Pancreas (tissue), 10 donors: ENCODE measurements around the gene DOCK7. TPM values are rescaled to one million over a fixed set of nuclear protein-coding genes. Genes with fewer than 3 reads are reported as not detected.

Experiments
- ATAC-seq, 4 donors: fragments of 200-7000 bp; cut with Tn5 transposase; one replicate each; pipeline versions ENCODE4 v1.8.0 to v1.9.1; 2020; ENCODE audit warnings: mild to moderate bottlenecking in 4 of 4, moderate library complexity in 4 of 4
- DNase-seq, 6 donors: peaks; one replicate each; pipeline ENCODE4 v3.0.0-alpha.2; 2020
- FAIRE-seq: peaks from 2 replicates; lab custom pipeline; 2012; peaks lifted over from hg19 to GRCh38; lab: Jason Lieb, UNC
- H3K27ac ChIP-seq, 4 donors: fragments of 200-600 bp; sonication (generic); 1 replicate in 3 of 4; 2 replicates in 1 of 4; pipeline versions ENCODE4 v1.5.0 to v1.8.0; 2020
- H3K27me3 ChIP-seq, 4 donors: fragments of 200-600 bp; one replicate each; pipeline ENCODE4 v1.8.0; 2021
- H3K36me3 ChIP-seq, 3 donors: fragments of 200-600 bp; sonication (generic) in 1 of 3; one replicate each; pipeline versions ENCODE4 v1.5.0 to v1.8.0; 2020 to 2021
- H3K4me1 ChIP-seq, 3 donors: fragments of 200-600 bp; one replicate each; pipeline ENCODE4 v1.8.0; 2021
- H3K4me3 ChIP-seq, 4 donors: fragments of 200-600 bp; sonication (generic) in 2 of 4; one replicate each; pipeline versions ENCODE4 v1.5.0 to v1.8.0; 2020 to 2021
- H3K9me3 ChIP-seq, 4 donors: fragments of 200-600 bp; one replicate each; pipeline ENCODE4 v1.8.0; 2021
- CTCF ChIP-seq, 4 donors: fragments of 200-600 bp; sonication (generic) in 3 of 4; IDR thresholded peaks; one replicate each; pipeline versions ENCODE4 v1.5.0 to v1.8.0; 2021; ENCODE audit warnings: antibody characterized with exemption in 4 of 4
- WGBS, 2 donors: extraction: QIAGEN DNeasy Blood & Tissue Kit; methylation state at CpG; one replicate each; pipeline ENCODE4 v1.1.7; 2013; 5-methylcytosine and 5-hydroxymethylcytosine counted together
- intact Hi-C, 3 donors: fragments of 100-400 bp; cut with DNase I; formaldehyde crosslinking; loops; one replicate each; pipeline versions ENCODE4 v1.11.1 to v1.14.2; 2022
- polyA plus RNA-seq, 2 donors: library from polyadenylated mRNA; stranded (reverse); fragments of 200-250 nt; gene quantifications; one replicate each; pipeline ENCODE4 v1.2.3, GENCODE V29; 2013
- total RNA-seq, 6 donors: library from RNA; stranded (reverse); fragmentation: NEBNext Ultra II Directional in 4 of 6; extraction: Animal tissue kit (Norgen Biotek cat#: 25700) in 4 of 6; gene quantifications; one replicate each; pipeline versions ENCODE4 v1.2.1 to v1.2.4, GENCODE V29; 2021 to 2023
- donor health status: healthy with polysubstance abuse.
- donor health status: DM: no; HTN: no; CAD: no; lungs with moderate emphysema.
- donor health status: DM: no; HTN: no; CAD: no.
- donor health status: control.
- donor health status: control.
- donor health status: Bipolar disorder and iron deficiency.
- donor health status: DM: yes; HTN: yes; CAD: no.
- donor health status: DM: no; HTN: no; CAD: no.
- donor health status: DM: no; HTN: no; CAD: no.
- donor health status: DM: yes; HTN: yes; CAD: no.

Gene DOCK7
- total and polyA plus RNA-seq, 8 donors: 4.4 to 22.5 (median 12.8) TPM

- no peak for ATAC-seq
- no peaks in the 10 kb centered on the region for H3K27me3 ChIP-seq
- H3K4me1 ChIP-seq: peaks cover 13 to 27% (median 19%) of the 10 kb centered on the region in 3 donors
- intact Hi-C loops: no loop called here
- TF ChIP-seq CTCF (IDR thresholded peaks at IDR 0.05): no peak
- no peak for FAIRE-seq
- 25 to 29% methylated on average over 4 of the region's 4 CpGs for WGBS, 2 donors
- no peak for DNase-seq
- H3K4me3 ChIP-seq: no peak overlapping the region
- no peaks in the 10 kb centered on the region for H3K9me3 ChIP-seq
- H3K36me3 ChIP-seq: peaks cover 0 to 11% (median 3%) of the 10 kb centered on the region in 3 donors
- no peak overlapping the region for H3K27ac ChIP-seq
Measured at GRCh38 chr1:62439652-62440371, 248.4 kb downstream of the DOCK7 start.

GRCh38 chr1:62438163-62438562 is 250.0 kb downstream of the DOCK7 start:
- H3K4me3 ChIP-seq: peak overlapping the region; percentile 72 to 94 (median 82)
- no peak for TF ChIP-seq CTCF (IDR thresholded peaks at IDR 0.05)
- ATAC-seq (no peak), DNase-seq (no peak), FAIRE-seq (no peak)
- intact Hi-C loops: no loop called here
- H3K36me3 ChIP-seq: peaks cover 0 to 1% (median under 1%) of the 10 kb centered on the region in 3 donors
- peaks cover 13 to 27% (median 19%) of the 10 kb centered on the region in 3 donors for H3K4me1 ChIP-seq
- WGBS, 2 donors: 0 to 1% methylated on average over 7 of the region's 7 CpGs
- peak overlapping the region in 1 of 4 donors; percentile 99 for H3K27ac ChIP-seq
- H3K27me3 ChIP-seq: no peaks in the 10 kb centered on the region
- no peaks in the 10 kb centered on the region for H3K9me3 ChIP-seq

GRCh38 chr1:62437273-62437940 is 250.8 kb downstream of the DOCK7 start:
- FAIRE-seq (no peak), DNase-seq (peak in 3 of 6 donors; percentile 52 to 80 (median 73)), ATAC-seq (peak; percentile 26 to 38 (median 32))
- no peak for TF ChIP-seq CTCF (IDR thresholded peaks at IDR 0.05)
- Histone ChIP-seq H3K27me3 (no peaks in the 10 kb centered on the region), H3K27ac (peak overlapping the region; percentile 78 to 99 (median 96)), H3K9me3 (no peaks in the 10 kb centered on the region), H3K36me3 (no peaks in the 10 kb centered on the region), H3K4me1 (peaks cover 13 to 27% (median 19%) of the 10 kb centered on the region in 3 donors), H3K4me3 (peak overlapping the region; percentile 72 to 94 (median 82))
- 1% methylated on average over 59 to 68 of the region's 68 CpGs for WGBS, 2 donors
- intact Hi-C loops: no loop called here

- intact Hi-C loops: no loop called here
- peak; percentile 90 for FAIRE-seq
- no peaks in the 10 kb centered on the region for H3K27me3 ChIP-seq
- DNase-seq: peak; percentile 88 to 97 (median 94)
- no peaks in the 10 kb centered on the region for H3K36me3 ChIP-seq
- no peaks in the 10 kb centered on the region for H3K9me3 ChIP-seq
- H3K4me3 ChIP-seq: peak within 1 kb of the TSS; percentile 72 to 94 (median 82)
- no peak for TF ChIP-seq CTCF (IDR thresholded peaks at IDR 0.05)
- peak within 1 kb of the TSS; percentile 78 to 99 (median 96) for H3K27ac ChIP-seq
- peaks cover 13 to 27% (median 19%) of the 10 kb centered on the region in 3 donors for H3K4me1 ChIP-seq
- peak; percentile 81 to 91 (median 83) for ATAC-seq
- 0 to 1% methylated on average over 70 to 76 of the region's 76 CpGs for WGBS, 2 donors
Measured at GRCh38 chr1:62436466-62437272, 251.5 kb downstream of the DOCK7 start, which contains the start of gene USP1. TSS of gene USP1 (plus strand) at chr1:62437049. CDS start at chr1:62439868, 2,819 bp downstream.
